SU-DHL-6 (cell line): ENCODE data around the gene MPC2.

Source experiments
- EZH2phosphoT487 ChIP-seq: fragments of 200-600 bp; sonication (generic), shearing (Covaris generic); conservative IDR thresholded peaks from 2 replicates; pipeline ENCODE4 v1.6.1; 2018; ENCODE audit warnings: mild to moderate bottlenecking, antibody characterized with exemption, low read length, moderate library complexity, mixed read lengths
- TF ChIP-seq, protein P1 (sequence below): fragments of 200-600 bp; sonication (generic); IDR thresholded peaks from one replicate; pipeline ENCODE4 v1.5.1; 2017; ENCODE audit warnings: antibody characterized with exemption, mild to moderate bottlenecking, low read length, moderate library complexity; ENCODE audit not compliant: insufficient read depth, poor library complexity, severe bottlenecking

GRCh38 chr1:167981933-167982332 is 45.1 kb upstream of the MPC2 start:
- TF ChIP-seq, protein P1, sequence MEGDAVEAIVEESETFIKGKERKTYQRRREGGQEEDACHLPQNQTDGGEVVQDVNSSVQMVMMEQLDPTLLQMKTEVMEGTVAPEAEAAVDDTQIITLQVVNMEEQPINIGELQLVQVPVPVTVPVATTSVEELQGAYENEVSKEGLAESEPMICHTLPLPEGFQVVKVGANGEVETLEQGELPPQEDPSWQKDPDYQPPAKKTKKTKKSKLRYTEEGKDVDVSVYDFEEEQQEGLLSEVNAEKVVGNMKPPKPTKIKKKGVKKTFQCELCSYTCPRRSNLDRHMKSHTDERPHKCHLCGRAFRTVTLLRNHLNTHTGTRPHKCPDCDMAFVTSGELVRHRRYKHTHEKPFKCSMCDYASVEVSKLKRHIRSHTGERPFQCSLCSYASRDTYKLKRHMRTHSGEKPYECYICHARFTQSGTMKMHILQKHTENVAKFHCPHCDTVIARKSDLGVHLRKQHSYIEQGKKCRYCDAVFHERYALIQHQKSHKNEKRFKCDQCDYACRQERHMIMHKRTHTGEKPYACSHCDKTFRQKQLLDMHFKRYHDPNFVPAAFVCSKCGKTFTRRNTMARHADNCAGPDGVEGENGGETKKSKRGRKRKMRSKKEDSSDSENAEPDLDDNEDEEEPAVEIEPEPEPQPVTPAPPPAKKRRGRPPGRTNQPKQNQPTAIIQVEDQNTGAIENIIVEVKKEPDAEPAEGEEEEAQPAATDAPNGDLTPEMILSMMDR: no peak
- no peak for TF ChIP-seq EZH2phosphoT487
